ENCODE measurements around the gene UTP25.
A peak's percentile ranks its signal among the peaks of the same experiment; 100 is the strongest.

Gene UTP25

GRCh38 chr1:209839875-209840546 lies 12.2 kb downstream of the UTP25 start:
- peak; percentile 31 to 69 for DNase-seq

GRCh38 chr1:209840611-209841010 lies 12.8 kb downstream of the UTP25 start:
- DNase-seq: no peak

- DNase-seq: no peak
These were observed 17.1 kb downstream of the UTP25 start for GRCh38 chr1:209844695-209845407.

DNA sequence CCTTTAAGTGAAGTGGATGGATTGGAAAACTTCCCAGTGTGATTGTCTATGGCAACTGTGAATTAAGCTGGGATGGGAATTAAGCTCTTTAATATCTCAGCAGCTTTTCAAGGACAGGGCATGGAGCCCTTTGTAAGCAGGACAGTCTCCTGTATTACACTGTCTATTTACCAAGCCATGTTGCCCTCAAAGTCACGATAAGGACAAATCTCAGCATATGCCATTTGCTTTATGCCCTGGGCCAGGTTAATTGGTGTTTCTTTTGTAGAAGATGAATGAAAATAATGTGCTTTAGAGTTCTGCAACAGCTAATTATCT lies 17.6 kb downstream of the UTP25 start:
- DNase-seq: no peak

DNA sequence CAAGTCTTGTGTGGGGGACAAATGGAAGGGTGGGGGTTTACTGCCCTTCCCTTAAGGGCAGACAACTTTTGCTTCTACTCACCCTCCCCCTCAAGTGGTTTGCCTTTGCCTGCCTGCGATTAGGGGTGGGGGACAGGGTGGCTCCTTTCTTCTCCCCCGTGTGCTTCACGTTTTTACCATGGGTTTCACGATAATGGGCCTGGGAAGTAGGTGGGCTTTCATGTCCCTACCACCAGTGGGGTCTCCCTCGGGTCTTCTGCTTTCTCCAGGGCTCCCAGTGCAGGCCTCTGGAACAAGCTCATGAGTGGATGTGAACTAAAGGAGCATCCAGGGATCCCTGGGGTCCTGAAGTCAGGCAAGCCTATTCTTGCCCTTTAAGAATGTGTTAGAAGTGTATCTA lies 21.6 kb downstream of the UTP25 start:
- DNase-seq: no peak

DNA sequence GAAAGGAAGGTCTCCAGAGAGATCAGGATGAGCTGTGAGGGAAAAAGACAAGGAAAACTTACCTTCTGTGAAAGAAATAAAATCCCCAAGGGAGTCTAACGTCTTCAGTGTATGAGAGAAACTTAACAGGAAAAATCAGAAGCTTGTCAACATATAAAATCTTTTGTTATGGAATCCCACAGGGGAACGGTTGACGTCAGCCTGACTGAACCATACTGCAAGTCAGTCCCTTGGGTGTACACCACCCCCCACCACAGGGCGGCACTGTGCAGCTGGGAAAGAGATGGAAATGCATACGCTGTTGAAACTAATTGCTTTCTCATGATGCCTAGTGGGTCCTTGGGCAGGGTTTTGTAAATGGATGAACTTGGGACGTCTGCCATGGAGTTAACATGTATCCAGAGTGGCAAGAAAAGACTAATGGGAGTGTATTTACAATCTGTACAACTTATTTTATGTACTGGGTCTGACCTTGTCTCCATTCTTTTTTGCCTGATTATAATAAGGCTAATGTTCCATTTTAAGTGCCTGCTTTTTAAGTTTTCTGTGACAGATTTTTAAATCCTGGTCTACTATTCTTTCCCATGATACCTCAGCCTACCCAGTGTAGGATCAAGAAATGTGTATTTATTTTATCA lies 22.7 kb downstream of the UTP25 start:
- peak; percentile 14 to 23 for DNase-seq

DNA sequence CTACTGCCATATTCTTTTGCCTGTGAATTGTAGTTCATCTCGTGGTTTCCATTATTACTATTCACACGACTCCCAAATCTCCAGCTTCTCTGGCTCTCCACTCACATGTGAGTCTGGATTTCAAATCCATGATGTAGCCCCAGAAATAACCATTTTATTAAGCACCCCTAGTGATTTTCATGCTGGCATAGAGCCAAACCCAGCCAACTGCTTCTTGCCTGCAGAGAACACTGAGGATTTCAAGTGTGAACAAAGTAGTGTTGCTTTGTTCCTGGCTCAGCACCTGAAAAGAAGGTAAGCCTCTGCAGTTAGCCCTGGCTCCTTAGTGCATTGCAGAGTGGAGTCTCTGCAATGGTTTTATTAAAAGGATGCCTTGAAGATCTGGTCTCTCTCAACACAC lies 25.9 kb downstream of the UTP25 start:
- no peak for DNase-seq

GRCh38 chr1:209854196-209854595 lies 26.4 kb downstream of the UTP25 start:
- DNase-seq: no peak

- DNase-seq: peak; percentile 23 to 39
These were observed 27.2 kb downstream of the UTP25 start for GRCh38 chr1:209855006-209855405.

GRCh38 chr1:209855623-209856022 lies 27.9 kb downstream of the UTP25 start:
- DNase-seq: no peak

- DNase-seq: no peak
These were observed 30.9 kb downstream of the UTP25 start for GRCh38 chr1:209858561-209859103.

- DNase-seq: peak; percentile 76 to 83
These were observed 32.6 kb downstream of the UTP25 start for GRCh38 chr1:209860293-209860881.

- no peak for DNase-seq
These were observed 33.5 kb downstream of the UTP25 start for GRCh38 chr1:209861242-209861641.

- DNase-seq: no peak
These were observed 34.9 kb downstream of the UTP25 start for GRCh38 chr1:209862391-209863356.

DNA sequence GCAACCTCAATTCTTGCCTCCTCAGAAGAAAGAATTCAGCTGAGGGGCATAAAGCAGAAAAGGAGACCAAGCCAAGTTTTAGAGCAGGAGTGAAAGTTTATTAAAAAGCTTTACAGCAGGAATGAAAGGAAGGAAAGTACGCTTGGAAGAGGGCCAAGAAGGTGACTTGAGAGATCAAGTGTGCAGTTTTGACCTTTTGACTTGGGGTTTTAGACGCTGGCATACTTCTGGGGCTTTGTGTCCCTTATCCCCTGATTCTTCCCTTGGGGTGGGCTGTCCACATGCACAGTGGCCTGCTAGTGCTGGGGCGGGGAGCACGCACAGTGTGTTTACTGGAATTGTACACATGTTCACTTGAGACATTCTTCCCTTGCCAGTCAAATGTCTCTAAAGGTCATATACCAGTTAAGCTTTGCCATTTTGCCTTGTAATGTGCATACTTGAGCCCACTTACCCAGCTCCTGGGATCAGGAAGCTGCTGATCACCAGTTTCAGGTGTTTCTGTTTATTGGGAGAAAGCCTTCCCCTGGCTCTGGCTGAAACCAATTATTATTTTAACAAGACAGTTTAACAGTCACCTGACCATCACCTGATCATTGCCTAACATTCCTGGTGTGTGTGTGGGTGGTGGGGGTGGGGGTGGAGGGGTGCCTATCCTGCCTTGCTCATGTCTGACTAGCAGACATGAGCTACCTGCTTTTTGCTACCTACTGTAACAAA lies 36.2 kb downstream of the UTP25 start:
- no peak for DNase-seq

GRCh38 chr1:209866201-209866600 lies 38.4 kb downstream of the UTP25 start:
- peak; percentile 16 to 51 for DNase-seq

- no peak for DNase-seq
These were observed 41.7 kb downstream of the UTP25 start for GRCh38 chr1:209869291-209870149.

DNA sequence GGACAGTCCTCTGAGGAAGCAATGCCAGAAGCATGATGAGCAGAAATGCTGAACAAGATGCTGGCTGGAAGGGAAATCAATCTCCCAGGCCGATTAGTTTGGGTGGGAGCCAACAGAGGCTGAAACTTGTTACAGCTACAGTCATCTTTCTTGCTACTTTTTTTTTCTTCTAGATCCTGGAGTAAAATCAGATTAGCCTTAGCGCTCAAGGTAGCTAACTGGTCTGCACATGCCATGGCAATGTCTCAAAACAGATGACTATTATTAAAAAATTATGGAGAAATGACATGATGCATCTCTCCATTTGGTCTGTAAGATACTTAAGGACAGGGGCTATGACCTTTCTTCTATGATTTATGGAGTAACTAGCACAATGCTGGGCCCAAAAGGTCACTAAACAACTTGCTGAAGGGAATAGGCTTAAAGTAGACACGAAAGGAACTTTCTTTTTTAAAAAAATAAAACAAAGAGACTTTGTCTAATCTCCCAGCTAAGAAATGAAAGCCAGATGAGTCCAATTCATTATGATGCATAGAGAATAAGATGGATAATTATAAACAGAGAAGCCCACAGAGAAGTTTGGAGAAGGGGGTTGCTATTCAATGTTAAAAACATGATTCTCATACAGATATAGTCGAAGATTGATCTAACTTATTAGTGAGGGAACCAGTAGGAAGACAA lies 42.5 kb downstream of the UTP25 start:
- no peak for DNase-seq

GRCh38 chr1:209871006-209871405 lies 43.2 kb downstream of the UTP25 start:
- no peak for DNase-seq

- DNase-seq: no peak
These were observed 43.7 kb downstream of the UTP25 start for GRCh38 chr1:209871430-209871829.
